SK-N-SH (cell line): ENCODE data around the gene GRIK1. TPM values are rescaled to one million over a fixed set of nuclear protein-coding genes. Genes with fewer than 3 reads are reported as not detected.

ENCODE experiments used
- CTCF ChIA-PET: fragments of 300-600, 350-600 bp; formaldehyde crosslinking; extraction: SDS; loops from one replicate; lab custom pipeline; 2021; lab: Yijun Ruan, JAX
- POLR2A ChIA-PET: fragments of 350-600 bp; sonication (Branson Sonifier 250); formaldehyde crosslinking; extraction: SDS; loops from one replicate; lab custom pipeline; 2020; ENCODE audit warnings: antibody characterized with exemption, inconsistent platforms; lab: Yijun Ruan, JAX
- DNase-seq: peaks from one replicate; pipeline ENCODE4 v3.0.0; 2012
- H2AFZ ChIP-seq: fragments of 200-600 bp; sonication (generic); 2 replicates; pipeline ENCODE4 v1.8.1; 2016; ENCODE audit warnings: antibody characterized with exemption, mild to moderate bottlenecking, low read depth
- H3F3A ChIP-seq: fragments of 200-600 bp; sonication (generic); replicated peaks from 2 replicates; pipeline ENCODE3; 2016; ENCODE audit warnings: antibody characterized with exemption, mild to moderate bottlenecking; ENCODE audit not compliant: insufficient read depth
- H3K27ac ChIP-seq, 2 experiments: fragments of 200-500 bp in 1 of 2; fragments of 200-600 bp in 1 of 2; sonication (Bioruptor generic) in 1 of 2; sonication (generic), shearing (Covaris generic) in 1 of 2; 2 replicates each; pipeline versions ENCODE4 v1.5.1 to v1.6.1; 2014 to 2016; ENCODE audit warnings: low read depth in 2 of 2, inconsistent platforms in 1 of 2, low read length in 1 of 2, mild to moderate bottlenecking in 1 of 2, mixed read lengths in 1 of 2
- H3K27me3 ChIP-seq: fragments of 200-600 bp; sonication (generic), shearing (Covaris generic); 2 replicates; pipeline ENCODE4 v1.6.1; 2016; ENCODE audit warnings: mixed run types; ENCODE audit not compliant: insufficient read depth
- H3K36me3 ChIP-seq, 2 experiments: fragments of 200-500 bp in 1 of 2; fragments of 200-600 bp in 1 of 2; sonication (Bioruptor generic) in 1 of 2; sonication (generic) in 1 of 2; replicated peaks in 1 of 2; 2 replicates each; pipeline versions ENCODE3 to v1.5.1; 2014 to 2016; ENCODE audit warnings: low read length in 1 of 2, mild to moderate bottlenecking in 1 of 2; ENCODE audit not compliant: insufficient read depth in 2 of 2, control insufficient read depth in 1 of 2
- H3K4me1 ChIP-seq, 2 experiments: fragments of 200-500 bp in 1 of 2; fragments of 200-600 bp in 1 of 2; sonication (Bioruptor generic) in 1 of 2; sonication (generic), shearing (Covaris generic) in 1 of 2; 2 replicates each; pipeline versions ENCODE4 v1.5.1 to v1.6.1; 2014 to 2016; ENCODE audit warnings: low read depth in 1 of 2, low read length in 1 of 2, mixed run types in 1 of 2; ENCODE audit not compliant: insufficient read depth in 2 of 2, control insufficient read depth in 1 of 2
- H3K4me2 ChIP-seq: fragments of 200-600 bp; sonication (generic), shearing (Covaris generic); 2 replicates; pipeline ENCODE4 v1.6.1; 2017; ENCODE audit warnings: mixed run types
- H3K4me3 ChIP-seq, 2 experiments: fragments of 200-500 bp in 1 of 2; fragments of 200-600 bp in 1 of 2; sonication (Bioruptor generic) in 1 of 2; sonication (generic), shearing (Covaris generic) in 1 of 2; 2 replicates each; pipeline versions ENCODE4 v1.5.1 to v1.8.1; 2014 to 2016; ENCODE audit warnings: low read depth in 2 of 2, inconsistent platforms in 1 of 2, low read length in 1 of 2, mild to moderate bottlenecking in 1 of 2, mixed read lengths in 1 of 2, moderate library complexity in 1 of 2
- H3K79me2 ChIP-seq: fragments of 200-600 bp; sonication (generic); 2 replicates; pipeline ENCODE4 v1.8.1; 2017; ENCODE audit warnings: mild to moderate bottlenecking; ENCODE audit not compliant: insufficient read depth
- H3K9ac ChIP-seq: fragments of 200-600 bp; sonication (generic); 2 replicates; pipeline ENCODE4 v1.6.1; 2017; ENCODE audit warnings: mixed run types
- H3K9me2 ChIP-seq: fragments of 200-600 bp; sonication (generic); 2 replicates; pipeline ENCODE4 v1.6.1; 2017; ENCODE audit warnings: mixed run types
- H3K9me3 ChIP-seq: fragments of 200-600 bp; sonication (generic); 2 replicates; pipeline ENCODE4 v1.6.1; 2017; ENCODE audit warnings: mixed run types, mild to moderate bottlenecking, moderate library complexity
- H4K20me1 ChIP-seq: fragments of 200-600 bp; sonication (generic); 2 replicates; pipeline ENCODE4 v1.6.1; 2017; ENCODE audit warnings: mild to moderate bottlenecking, mixed run types; ENCODE audit not compliant: insufficient read depth
- CHD2 ChIP-seq: fragments of 150-350 bp; IDR thresholded peaks from 2 replicates; pipeline ENCODE4 v1.6.1; 2018; ENCODE audit warnings: low read length; ENCODE audit not compliant: partially characterized antibody
- CTCF ChIP-seq: fragments of 200-600 bp; sonication (generic); IDR thresholded peaks from 2 replicates; pipeline ENCODE4 v1.6.1; 2017; ENCODE audit warnings: antibody characterized with exemption, mild to moderate bottlenecking, moderate library complexity
- ELF1 ChIP-seq: IDR thresholded peaks from 2 replicates; pipeline ENCODE4 v1.4.0; 2012
- FOXM1 ChIP-seq: IDR thresholded peaks from 2 replicates; pipeline ENCODE4 v1.4.0; 2012; ENCODE audit warnings: low read depth, mild to moderate bottlenecking
- GATA2 ChIP-seq: sonication (generic); formaldehyde crosslinking; IDR thresholded peaks from 2 replicates; pipeline ENCODE4 v1.5.0; 2020; ENCODE audit warnings: mild to moderate bottlenecking, missing genetic modification reagents
- JUND ChIP-seq: IDR thresholded peaks from 2 replicates; pipeline ENCODE4 v1.4.0; 2012
- MEF2A ChIP-seq: IDR thresholded peaks from 2 replicates; pipeline ENCODE4 v1.4.0; 2012; ENCODE audit warnings: low read depth, borderline replicate concordance
- MXI1 ChIP-seq: IDR thresholded peaks from 2 replicates; pipeline ENCODE4 v1.6.1; 2012; ENCODE audit warnings: mild to moderate bottlenecking, low read depth, low read length, improper control_type of control experiment
- NFIC ChIP-seq: IDR thresholded peaks from 2 replicates; pipeline ENCODE4 v1.4.0; 2012; ENCODE audit warnings: borderline replicate concordance
- PBX3 ChIP-seq: IDR thresholded peaks from 2 replicates; pipeline ENCODE4; 2012
- RAD21 ChIP-seq: IDR thresholded peaks from 2 replicates; pipeline ENCODE4 v1.6.1; 2012; ENCODE audit warnings: mild to moderate bottlenecking, low read length
- RCOR1 ChIP-seq: fragments of 150-350 bp; IDR thresholded peaks from 2 replicates; pipeline ENCODE4 v1.6.1; 2017; ENCODE audit warnings: antibody characterized with exemption, low read length
- SIN3A ChIP-seq: IDR thresholded peaks from 2 replicates; pipeline ENCODE4 v1.6.1; 2012; ENCODE audit warnings: low read depth, mild to moderate bottlenecking, low read length, moderate library complexity, borderline replicate concordance
- TEAD4 ChIP-seq: IDR thresholded peaks from 2 replicates; pipeline ENCODE4 v1.4.0; 2012; ENCODE audit warnings: mild to moderate bottlenecking, borderline replicate concordance; ENCODE audit not compliant: insufficient read depth
- USF2 ChIP-seq: fragments of 150-350 bp; IDR thresholded peaks from 2 replicates; pipeline ENCODE4 v1.6.1; 2017; ENCODE audit warnings: antibody characterized with exemption, low read length, low read depth, borderline replicate concordance
- YY1 ChIP-seq: IDR thresholded peaks from 2 replicates; pipeline ENCODE4 v1.4.0; 2012; ENCODE audit warnings: low read depth, mild to moderate bottlenecking
- WGBS: methylation state at CpG from one replicate; pipeline ENCODE4 v1.1.6; 2017; ENCODE audit warnings: low lambda C conversion rate; 5-methylcytosine and 5-hydroxymethylcytosine counted together
- polyA plus RNA-seq, 3 experiments: library from polyadenylated mRNA; depleted of rRNA; stranded (reverse); fragments of >200 nt; gene quantifications; 2 replicates each; pipeline ENCODE4 v1.2.3, GENCODE V29; 2012
- TF ChIP-seq, protein P1 (sequence below): IDR thresholded peaks from 2 replicates; pipeline ENCODE4 v1.4.0; 2012; ENCODE audit warnings: low read depth
- TF ChIP-seq, protein P2 (sequence below): fragments of 150-350 bp; IDR thresholded peaks from 2 replicates; pipeline ENCODE4 v1.6.1; 2016; ENCODE audit warnings: mild to moderate bottlenecking, low read depth, low read length
- TF ChIP-seq, protein P3 (sequence below): IDR thresholded peaks from 2 replicates; pipeline ENCODE4 v1.4.0; 2012; ENCODE audit warnings: low read depth, borderline replicate concordance

Gene GRIK1
- polyA plus RNA-seq, 1 of the 3 experiments (the other 2 are of a cell fraction) = not detected

DNA sequence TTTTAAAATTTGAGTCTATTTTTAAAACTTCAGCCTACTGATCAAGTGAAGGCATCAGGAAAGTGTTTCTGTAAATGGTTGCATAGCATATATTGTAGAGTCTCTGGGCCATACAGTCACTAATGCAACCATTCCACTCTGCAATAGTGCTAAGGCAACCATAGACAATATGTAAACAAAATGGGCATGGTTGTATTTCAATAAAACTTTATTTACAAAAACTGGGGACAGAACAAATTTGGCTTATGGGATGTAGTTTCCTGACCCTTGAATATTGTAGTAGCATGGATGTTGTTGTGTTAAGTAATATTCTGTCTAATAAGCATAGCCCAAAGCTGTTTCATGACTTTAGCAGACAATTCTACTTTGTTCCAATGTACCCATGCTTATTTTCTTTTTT is 117.7 kb downstream of the GRIK1 start:
- H3K4me2 ChIP-seq = no peak overlapping the region
- POLR2A ChIA-PET = no interaction called here
- H3K4me1 ChIP-seq = no peaks in the 10 kb centered on the region
- no peaks in the 10 kb centered on the region for H3K9me2 ChIP-seq
- CTCF ChIA-PET = interaction anchor here (0.7 kb wide), 1 partner anchor 29 kb away, joined by 3 read pairs; no protein-coding TSS in a partner anchor
- no peaks in the 10 kb centered on the region for H4K20me1 ChIP-seq
- no peaks in the 10 kb centered on the region for H3F3A ChIP-seq
- H3K9me3 ChIP-seq = no peaks in the 10 kb centered on the region
- H3K27me3 ChIP-seq = peaks cover 11% of the 10 kb centered on the region; the same call in 1 of the 2 replicates
- H3K4me3 ChIP-seq = no peak overlapping the region
- H3K27ac ChIP-seq = no peak overlapping the region
- no peak overlapping the region for H2AFZ ChIP-seq
- TF ChIP-seq PBX3 (no peak), JUND (no peak), SIN3A (no peak), MXI1 (no peak), ELF1 (no peak), USF2 (no peak), CHD2 (no peak), RAD21 (no peak), CTCF (no peak), NFIC (no peak), GATA2 (no peak), RCOR1 (no peak), FOXM1 (no peak)
- TF ChIP-seq, protein P1, sequence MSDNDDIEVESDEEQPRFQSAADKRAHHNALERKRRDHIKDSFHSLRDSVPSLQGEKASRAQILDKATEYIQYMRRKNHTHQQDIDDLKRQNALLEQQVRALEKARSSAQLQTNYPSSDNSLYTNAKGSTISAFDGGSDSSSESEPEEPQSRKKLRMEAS = no peak
- DNase-seq = no peak
- no peaks in the 10 kb centered on the region for H3K36me3 ChIP-seq
- no peak overlapping the region for H3K9ac ChIP-seq
- H3K79me2 ChIP-seq = no peaks in the 10 kb centered on the region

GRCh38 chr21:29821230-29821629 is 118.6 kb downstream of the GRIK1 start:
- WGBS = 14% methylated on average over 1 of the region's 1 CpG
- Histone ChIP-seq H4K20me1 (no peaks in the 10 kb centered on the region), H3K4me2 (no peak overlapping the region), H3K9me3 (no peaks in the 10 kb centered on the region), H3K9me2 (no peaks in the 10 kb centered on the region), H3K27ac (no peak overlapping the region), H3K27me3 (peaks cover 11% of the 10 kb centered on the region; the same call in 1 of the 2 replicates), H3F3A (no peaks in the 10 kb centered on the region), H3K79me2 (no peaks in the 10 kb centered on the region), H3K4me3 (no peak overlapping the region), H2AFZ (no peak overlapping the region), H3K9ac (no peak overlapping the region), H3K4me1 (no peaks in the 10 kb centered on the region), H3K36me3 (no peaks in the 10 kb centered on the region)
- POLR2A ChIA-PET = no interaction called here
- CTCF ChIA-PET = no interaction called here
- DNase-seq = no peak
- TF ChIP-seq, protein P2, sequence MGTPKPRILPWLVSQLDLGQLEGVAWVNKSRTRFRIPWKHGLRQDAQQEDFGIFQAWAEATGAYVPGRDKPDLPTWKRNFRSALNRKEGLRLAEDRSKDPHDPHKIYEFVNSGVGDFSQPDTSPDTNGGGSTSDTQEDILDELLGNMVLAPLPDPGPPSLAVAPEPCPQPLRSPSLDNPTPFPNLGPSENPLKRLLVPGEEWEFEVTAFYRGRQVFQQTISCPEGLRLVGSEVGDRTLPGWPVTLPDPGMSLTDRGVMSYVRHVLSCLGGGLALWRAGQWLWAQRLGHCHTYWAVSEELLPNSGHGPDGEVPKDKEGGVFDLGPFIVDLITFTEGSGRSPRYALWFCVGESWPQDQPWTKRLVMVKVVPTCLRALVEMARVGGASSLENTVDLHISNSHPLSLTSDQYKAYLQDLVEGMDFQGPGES = no peak
- no peak for TF ChIP-seq MEF2A
- no peak for TF ChIP-seq CTCF
- TF ChIP-seq TEAD4 = no peak
- TF ChIP-seq NFIC = no peak
- TF ChIP-seq, protein P3, sequence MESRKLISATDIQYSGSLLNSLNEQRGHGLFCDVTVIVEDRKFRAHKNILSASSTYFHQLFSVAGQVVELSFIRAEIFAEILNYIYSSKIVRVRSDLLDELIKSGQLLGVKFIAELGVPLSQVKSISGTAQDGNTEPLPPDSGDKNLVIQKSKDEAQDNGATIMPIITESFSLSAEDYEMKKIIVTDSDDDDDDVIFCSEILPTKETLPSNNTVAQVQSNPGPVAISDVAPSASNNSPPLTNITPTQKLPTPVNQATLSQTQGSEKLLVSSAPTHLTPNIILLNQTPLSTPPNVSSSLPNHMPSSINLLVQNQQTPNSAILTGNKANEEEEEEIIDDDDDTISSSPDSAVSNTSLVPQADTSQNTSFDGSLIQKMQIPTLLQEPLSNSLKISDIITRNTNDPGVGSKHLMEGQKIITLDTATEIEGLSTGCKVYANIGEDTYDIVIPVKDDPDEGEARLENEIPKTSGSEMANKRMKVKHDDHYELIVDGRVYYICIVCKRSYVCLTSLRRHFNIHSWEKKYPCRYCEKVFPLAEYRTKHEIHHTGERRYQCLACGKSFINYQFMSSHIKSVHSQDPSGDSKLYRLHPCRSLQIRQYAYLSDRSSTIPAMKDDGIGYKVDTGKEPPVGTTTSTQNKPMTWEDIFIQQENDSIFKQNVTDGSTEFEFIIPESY = no peak
- TF ChIP-seq YY1 = no peak
- no peak for TF ChIP-seq CHD2
- no peak for TF ChIP-seq RCOR1
